NCI-H748 (cell line): Measurements from ENCODE around the gene PCDHB6.
"Not testable (repeated sequence)": the region's sequence is repeated elsewhere in the genome, so short reads cannot be mapped to it uniquely, and the experiment has no call there.

Experiments
- DNase-seq: peaks from one replicate; lab custom pipeline; 2025; ENCODE audit not compliant: unreplicated experiment; lab: John Stamatoyannopoulos, UW

Gene PCDHB6

DNA sequence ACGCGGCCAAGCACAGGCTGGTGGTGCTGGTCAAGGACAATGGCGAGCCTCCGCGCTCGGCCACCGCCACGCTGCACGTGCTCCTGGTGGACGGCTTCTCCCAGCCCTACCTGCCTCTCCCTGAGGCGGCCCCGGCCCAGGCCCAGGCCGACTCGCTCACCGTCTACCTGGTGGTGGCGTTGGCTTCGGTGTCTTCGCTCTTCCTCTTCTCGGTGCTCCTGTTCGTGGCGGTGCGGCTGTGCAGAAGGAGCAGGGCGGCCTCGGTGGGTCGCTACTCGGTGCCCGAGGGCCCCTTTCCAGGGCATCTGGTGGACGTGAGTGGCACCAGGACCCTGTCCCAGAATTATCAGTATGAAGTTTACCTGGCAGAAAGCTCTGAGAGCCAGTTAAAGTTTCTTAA lies 8.0 kb downstream of the PCDHB6 start:
- not testable (repeated sequence) for DNase-seq

DNA sequence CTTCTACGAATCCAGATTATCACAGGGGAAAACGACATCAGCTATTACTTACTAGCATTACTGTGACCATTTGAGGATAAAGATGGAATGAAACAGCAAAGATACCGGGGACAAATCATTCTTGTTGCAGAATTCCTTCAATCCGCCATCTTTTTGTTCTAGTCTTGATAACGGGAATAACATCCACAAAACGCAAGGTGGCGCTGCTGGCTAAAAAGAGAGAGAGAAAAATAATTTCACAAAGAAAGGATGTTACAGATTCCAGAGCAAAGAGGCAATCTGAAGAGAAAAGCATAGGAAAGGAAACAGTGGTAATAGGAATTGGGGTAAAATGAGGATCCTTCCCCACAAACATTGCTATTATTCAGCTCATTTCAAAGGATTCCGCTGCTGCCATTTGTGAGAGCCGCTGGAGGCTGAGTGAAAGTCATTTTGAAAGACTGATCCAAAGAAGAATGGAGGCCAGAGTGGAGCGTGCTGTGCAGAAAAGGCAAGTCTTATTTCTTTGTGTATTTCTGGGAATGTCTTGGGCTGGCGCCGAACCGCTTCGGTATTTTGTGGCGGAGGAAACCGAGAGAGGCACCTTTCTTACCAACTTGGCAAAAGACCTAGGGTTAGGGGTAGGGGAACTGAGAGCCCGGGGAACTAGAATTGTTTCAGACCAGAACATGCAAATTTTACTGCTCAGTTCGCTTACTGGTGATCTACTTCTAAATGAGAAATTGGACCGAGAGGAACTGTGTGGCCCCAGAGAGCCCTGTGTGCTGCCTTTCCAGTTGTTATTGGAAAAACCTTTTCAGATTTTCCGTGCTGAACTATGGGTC lies 22.7 kb downstream of the PCDHB6 start, which contains the start of gene PCDHB7:
Gene PCDHB7, plus strand, starts transcription at position 264 of the 824 bp plus-strand sequence. Its CDS starts 192 bp downstream, at position 456.
- DNase-seq = peak; percentile 80

GRCh38 chr5:141174291-141175104 lies 24.6 kb downstream of the PCDHB6 start:
- DNase-seq = not testable (repeated sequence)

- no peak for DNase-seq
Observed at GRCh38 chr5:141175933-141176332, 26.1 kb downstream of the PCDHB6 start.

DNA sequence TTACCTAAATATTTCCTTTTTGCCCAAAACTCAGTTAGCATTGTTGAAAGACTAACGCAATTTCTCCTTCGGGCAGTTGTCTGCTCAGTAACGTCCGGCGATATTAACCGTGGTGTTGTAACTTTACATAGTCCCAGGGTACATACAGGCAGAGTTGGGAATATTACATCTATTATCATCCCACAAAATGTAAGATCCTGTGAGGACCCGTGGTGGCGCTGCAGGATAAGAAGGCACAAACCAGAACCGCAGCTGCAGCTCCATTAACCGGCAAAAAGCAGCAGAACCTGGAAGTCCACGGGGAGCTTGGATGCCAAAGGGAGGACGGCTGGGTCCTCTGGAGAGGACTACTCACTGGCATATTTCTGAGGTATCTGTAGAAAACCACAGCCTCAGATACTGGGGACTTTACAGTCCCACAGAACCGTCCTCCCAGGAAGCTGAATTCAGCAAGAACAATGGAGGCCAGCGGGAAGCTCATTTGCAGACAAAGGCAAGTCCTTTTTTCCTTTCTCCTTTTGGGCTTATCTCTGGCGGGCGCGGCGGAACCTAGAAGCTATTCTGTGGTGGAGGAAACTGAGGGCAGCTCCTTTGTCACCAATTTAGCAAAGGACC lies 27.8 kb downstream of the PCDHB6 start, which contains the start of gene PCDHB8:
Gene PCDHB8, plus strand, starts transcription at position 214 of the 615 bp plus-strand sequence. Its CDS starts 245 bp downstream, at position 459.
- DNase-seq = peak; percentile 92

DNA sequence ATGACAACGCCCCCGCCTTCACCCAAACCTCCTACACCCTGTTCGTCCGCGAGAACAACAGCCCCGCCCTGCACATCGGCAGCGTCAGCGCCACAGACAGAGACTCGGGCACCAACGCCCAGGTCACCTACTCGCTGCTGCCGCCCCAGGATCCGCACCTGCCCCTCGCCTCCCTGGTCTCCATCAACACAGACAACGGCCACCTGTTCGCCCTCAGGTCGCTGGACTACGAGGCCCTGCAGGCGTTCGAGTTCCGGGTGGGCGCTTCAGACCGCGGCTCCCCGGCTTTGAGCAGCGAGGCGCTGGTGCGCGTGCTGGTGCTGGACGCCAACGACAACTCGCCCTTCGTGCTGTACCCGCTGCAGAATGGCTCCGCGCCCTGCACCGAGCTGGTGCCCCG lies 29.5 kb downstream of the PCDHB6 start:
- not testable (repeated sequence) for DNase-seq

GRCh38 chr5:141179876-141180275 lies 30.0 kb downstream of the PCDHB6 start:
- DNase-seq = not testable (repeated sequence)

DNA sequence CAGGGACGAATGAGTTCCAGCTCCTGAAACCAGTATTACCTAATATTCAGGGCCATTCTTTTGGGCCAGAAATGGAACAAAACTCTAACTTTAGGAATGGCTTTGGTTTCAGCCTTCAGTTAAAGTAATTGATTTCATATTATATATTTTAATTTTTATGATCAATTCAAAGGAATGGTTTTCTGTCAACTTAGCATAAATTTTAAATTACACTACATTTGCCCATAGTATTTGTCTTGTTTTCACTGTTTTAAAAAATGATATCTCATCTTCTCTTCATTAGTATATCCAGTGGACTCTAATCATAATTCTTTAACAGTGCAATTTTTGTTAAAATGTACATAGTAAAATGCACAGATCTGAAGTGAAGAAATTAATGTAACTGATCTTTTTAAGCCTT lies 30.5 kb downstream of the PCDHB6 start:
- DNase-seq = no peak

GRCh38 chr5:141182248-141182647 lies 32.4 kb downstream of the PCDHB6 start, which contains the start of gene PCDHB16:
TSS of gene PCDHB16 (plus strand) at chr5:141182387. CDS start at chr5:141182560, 173 bp downstream.
- DNase-seq = peak; percentile 60

GRCh38 chr5:141184117-141184855 lies 34.4 kb downstream of the PCDHB6 start:
- not testable (repeated sequence) for DNase-seq

DNA sequence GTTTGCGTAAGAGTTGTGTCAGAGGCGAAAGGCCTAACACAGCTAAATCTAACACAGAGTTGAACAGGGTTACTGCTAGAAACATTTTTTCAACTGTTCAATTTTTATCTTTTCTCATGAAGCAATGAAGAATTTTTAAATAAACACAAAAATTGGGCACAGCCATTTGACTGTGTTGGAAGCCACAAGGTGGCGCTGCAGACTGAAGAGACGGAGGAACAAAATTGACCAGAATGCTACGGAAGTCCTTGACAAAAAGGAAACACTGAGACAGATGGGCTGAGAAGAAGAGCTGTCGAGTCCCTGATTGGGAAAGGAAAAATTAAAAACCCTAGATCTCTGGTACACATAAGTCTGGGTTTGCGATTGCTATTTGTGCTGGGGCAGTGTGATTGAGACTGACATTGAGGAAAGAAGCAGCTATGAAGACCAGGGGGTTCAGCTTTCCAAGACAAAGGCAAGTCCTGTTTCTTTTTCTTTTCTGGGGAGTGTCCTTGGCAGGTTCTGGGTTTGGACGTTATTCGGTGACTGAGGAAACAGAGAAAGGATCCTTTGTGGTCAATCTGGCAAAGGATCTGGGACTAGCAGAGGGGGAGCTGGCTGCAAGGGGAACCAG lies 37.1 kb downstream of the PCDHB6 start, which contains the start of gene PCDHB9:
Gene PCDHB9, plus strand, starts transcription at position 265 of the 616 bp plus-strand sequence. Its CDS starts 158 bp downstream, at position 423.
- peak; percentile 83 for DNase-seq

DNA sequence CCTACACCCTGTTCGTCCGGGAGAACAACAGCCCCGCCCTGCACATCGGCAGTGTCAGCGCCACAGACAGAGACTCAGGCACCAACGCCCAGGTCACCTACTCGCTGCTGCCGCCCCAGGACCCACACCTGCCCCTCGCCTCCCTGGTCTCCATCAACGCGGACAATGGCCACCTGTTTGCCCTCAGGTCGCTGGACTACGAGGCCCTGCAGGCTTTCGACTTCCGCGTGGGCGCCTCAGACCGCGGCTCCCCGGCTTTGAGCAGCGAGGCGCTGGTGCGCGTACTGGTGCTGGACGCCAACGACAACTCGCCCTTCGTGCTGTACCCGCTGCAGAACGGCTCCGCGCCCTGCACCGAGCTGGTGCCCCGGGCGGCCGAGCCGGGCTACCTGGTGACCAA lies 38.8 kb downstream of the PCDHB6 start:
- not testable (repeated sequence) for DNase-seq

GRCh38 chr5:141189131-141189530 lies 39.3 kb downstream of the PCDHB6 start:
- DNase-seq = not testable (repeated sequence)

DNA sequence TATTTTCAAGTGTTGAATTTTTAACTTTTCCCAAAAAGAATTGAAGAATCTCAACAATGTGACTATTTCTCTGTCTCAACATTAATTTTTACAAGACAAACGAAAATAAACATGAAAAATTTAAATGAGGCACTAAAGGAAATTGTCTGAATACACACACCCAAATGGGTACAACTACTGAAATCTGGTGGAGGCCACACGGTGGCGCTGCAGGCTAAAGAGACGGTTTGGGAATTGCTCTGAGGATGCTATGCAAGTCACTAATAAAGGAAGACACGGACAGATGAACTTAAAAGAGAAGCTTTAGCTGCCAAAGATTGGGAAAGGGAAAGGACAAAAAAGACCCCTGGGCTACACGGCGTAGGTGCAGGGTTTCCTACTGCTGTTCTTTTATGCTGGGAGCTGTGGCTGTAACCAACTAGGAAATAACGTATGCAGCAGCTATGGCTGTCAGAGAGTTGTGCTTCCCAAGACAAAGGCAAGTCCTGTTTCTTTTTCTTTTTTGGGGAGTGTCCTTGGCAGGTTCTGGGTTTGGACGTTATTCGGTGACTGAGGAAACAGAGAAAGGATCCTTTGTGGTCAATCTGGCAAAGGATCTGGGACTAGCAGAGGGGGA lies 42.4 kb downstream of the PCDHB6 start, which contains the start of gene PCDHB10:
Gene PCDHB10, plus strand, starts transcription at position 244 of the 616 bp plus-strand sequence. Its CDS starts 200 bp downstream, at position 444.
- DNase-seq = peak; percentile 85

- DNase-seq = not testable (repeated sequence)
Observed at GRCh38 chr5:141194332-141194731, 44.5 kb downstream of the PCDHB6 start.

GRCh38 chr5:141196363-141196762 lies 46.5 kb downstream of the PCDHB6 start:
- DNase-seq = no peak

DNA sequence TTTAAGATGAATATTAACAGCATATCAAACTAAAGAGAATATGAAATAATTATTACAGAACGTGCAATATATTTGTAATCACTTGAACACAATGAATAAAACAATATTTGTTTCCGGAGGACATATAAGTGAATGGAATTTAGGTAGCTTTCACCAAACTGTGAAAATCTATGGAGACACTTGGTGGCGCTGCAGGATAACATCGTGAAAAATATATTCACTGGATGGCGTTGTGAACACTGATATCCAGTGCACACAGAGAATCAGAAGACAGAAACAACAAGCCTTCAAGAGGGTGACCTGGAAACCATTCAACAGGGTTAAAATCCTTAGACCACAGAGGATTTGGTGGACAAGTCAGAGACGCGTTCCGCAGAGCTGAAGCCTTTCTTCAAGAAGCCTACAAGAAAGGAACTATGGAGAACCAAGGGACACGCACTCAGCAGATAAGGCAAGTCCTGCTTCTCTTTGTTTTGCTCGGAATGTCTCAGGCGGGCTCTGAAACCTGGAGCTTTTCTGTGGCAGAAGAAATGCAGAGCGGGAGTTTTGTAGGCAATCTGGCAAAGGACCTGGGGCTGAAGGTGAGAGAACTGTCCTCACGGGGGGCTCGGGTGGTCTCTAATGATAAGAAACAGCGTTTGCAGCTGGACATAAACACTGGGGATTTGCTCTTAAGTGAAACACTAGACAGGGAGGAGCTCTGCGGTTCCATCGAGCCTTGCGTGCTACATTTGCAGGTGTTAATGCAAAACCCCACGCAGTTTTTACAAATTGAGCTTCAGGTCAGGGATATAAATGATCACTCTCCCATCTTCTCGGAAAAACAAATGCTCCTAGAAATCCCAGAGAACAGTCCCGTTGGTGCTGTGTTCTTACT lies 49.7 kb downstream of the PCDHB6 start, which contains the start of gene PCDHB11:
Gene PCDHB11, plus strand, starts transcription at position 269 of the 877 bp plus-strand sequence. Its CDS starts 148 bp downstream, at position 417.
- peak; percentile 86 for DNase-seq

GRCh38 chr5:141201126-141201525 lies 51.3 kb downstream of the PCDHB6 start:
- not testable (repeated sequence) for DNase-seq
